ENCODE data around the gene GAS2L2.

DNA sequence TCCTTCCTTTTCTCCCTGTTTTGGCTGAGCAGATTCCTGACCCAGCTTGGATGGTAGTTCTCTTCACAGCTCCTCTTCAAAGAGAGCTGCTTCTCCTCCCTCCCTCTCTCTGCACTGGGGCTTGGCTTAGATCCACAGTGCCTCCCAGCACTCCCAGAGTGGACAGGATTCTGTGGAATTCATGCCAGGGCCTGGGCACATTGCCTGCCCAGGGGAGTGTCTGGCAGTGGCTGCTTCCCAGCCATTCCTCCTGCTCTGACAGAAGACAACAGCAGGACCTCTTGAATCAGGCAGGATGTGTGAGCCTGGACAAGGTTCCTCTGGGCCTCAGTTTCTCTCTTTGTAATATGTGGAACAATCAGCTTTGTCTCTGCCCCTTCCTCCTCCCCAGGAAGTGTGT is 46.9 kb upstream of the GAS2L2 start:
- TF ChIP-seq, protein P1, sequence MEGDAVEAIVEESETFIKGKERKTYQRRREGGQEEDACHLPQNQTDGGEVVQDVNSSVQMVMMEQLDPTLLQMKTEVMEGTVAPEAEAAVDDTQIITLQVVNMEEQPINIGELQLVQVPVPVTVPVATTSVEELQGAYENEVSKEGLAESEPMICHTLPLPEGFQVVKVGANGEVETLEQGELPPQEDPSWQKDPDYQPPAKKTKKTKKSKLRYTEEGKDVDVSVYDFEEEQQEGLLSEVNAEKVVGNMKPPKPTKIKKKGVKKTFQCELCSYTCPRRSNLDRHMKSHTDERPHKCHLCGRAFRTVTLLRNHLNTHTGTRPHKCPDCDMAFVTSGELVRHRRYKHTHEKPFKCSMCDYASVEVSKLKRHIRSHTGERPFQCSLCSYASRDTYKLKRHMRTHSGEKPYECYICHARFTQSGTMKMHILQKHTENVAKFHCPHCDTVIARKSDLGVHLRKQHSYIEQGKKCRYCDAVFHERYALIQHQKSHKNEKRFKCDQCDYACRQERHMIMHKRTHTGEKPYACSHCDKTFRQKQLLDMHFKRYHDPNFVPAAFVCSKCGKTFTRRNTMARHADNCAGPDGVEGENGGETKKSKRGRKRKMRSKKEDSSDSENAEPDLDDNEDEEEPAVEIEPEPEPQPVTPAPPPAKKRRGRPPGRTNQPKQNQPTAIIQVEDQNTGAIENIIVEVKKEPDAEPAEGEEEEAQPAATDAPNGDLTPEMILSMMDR (IDR thresholded peaks at IDR 0.05): no peak
- peak in 1 of 2 donors; percentile 45 for TF ChIP-seq POLR2A (IDR thresholded peaks at IDR 0.05)

Data from thyroid gland (tissue), 4 donors.